ENCODE data around the gene M1AP. TPM values are rescaled to one million over a fixed set of nuclear protein-coding genes. Genes with fewer than 3 reads are reported as not detected.

M1AP gene
- total and polyA plus RNA-seq, 9 of the 15 experiments (the other 6 are each of a cell fraction or from before 2014, with no cell fraction given), result 0.06 to 0.33 (median 0.11) TPM; not detected in 4

DNA sequence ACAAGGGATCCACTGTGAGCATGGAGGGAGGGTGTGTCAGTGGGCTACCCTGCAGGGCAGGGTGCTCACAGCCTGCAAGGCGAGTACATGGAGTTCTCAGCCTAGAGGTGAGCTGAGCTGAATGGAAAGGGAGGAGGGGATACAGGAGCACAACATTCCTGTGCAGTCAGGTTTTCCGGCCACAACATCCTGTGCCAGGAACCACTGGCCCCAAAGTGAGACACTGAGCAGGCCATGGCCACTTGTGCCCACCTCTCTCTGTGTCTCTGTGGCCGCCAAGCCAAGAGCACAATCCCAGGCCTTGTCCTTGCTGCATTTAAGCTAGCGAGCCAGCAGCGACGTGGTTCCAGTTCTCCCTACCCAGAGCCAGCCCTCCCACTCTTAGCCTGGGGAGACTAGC, 87.5 kb downstream of the M1AP start:
- H3K27me3 ChIP-seq (ENCODE audit: control insufficient read depth in 2 of 2, insufficient read depth in 2 of 2, low read length in 2 of 2), result peaks cover 0 to 16% of the 10 kb centered on the region in 2 experiments; a peak in 3 of 5 replicates
- TF ChIP-seq TAF1 (IDR thresholded peaks at IDR 0.05; ENCODE audit: control insufficient read depth, extremely low read depth, insufficient read depth, low read length, severe bottlenecking) (no peak), SREBF2 (CRISPR knock-in tag; IDR thresholded peaks at IDR 0.05) (no peak), SP1 (CRISPR knock-in tag; IDR thresholded peaks at IDR 0.05) (no peak), ZFP36 (IDR thresholded peaks at IDR 0.05; ENCODE audit: low read depth, low read length, partially characterized antibody) (no peak), MEIS2 (IDR thresholded peaks at IDR 0.05; ENCODE audit: partially characterized antibody) (no peak)
- TF ChIP-seq, protein P1, sequence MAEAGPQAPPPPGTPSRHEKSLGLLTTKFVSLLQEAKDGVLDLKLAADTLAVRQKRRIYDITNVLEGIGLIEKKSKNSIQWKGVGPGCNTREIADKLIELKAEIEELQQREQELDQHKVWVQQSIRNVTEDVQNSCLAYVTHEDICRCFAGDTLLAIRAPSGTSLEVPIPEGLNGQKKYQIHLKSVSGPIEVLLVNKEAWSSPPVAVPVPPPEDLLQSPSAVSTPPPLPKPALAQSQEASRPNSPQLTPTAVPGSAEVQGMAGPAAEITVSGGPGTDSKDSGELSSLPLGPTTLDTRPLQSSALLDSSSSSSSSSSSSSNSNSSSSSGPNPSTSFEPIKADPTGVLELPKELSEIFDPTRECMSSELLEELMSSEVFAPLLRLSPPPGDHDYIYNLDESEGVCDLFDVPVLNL (CRISPR knock-in tag; IDR thresholded peaks at IDR 0.05; ENCODE audit: low read depth), result no peak
- TF ChIP-seq, protein P2, sequence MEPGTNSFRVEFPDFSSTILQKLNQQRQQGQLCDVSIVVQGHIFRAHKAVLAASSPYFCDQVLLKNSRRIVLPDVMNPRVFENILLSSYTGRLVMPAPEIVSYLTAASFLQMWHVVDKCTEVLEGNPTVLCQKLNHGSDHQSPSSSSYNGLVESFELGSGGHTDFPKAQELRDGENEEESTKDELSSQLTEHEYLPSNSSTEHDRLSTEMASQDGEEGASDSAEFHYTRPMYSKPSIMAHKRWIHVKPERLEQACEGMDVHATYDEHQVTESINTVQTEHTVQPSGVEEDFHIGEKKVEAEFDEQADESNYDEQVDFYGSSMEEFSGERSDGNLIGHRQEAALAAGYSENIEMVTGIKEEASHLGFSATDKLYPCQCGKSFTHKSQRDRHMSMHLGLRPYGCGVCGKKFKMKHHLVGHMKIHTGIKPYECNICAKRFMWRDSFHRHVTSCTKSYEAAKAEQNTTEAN (CRISPR knock-in tag; IDR thresholded peaks at IDR 0.05), result no peak
- TF ChIP-seq, protein P3, sequence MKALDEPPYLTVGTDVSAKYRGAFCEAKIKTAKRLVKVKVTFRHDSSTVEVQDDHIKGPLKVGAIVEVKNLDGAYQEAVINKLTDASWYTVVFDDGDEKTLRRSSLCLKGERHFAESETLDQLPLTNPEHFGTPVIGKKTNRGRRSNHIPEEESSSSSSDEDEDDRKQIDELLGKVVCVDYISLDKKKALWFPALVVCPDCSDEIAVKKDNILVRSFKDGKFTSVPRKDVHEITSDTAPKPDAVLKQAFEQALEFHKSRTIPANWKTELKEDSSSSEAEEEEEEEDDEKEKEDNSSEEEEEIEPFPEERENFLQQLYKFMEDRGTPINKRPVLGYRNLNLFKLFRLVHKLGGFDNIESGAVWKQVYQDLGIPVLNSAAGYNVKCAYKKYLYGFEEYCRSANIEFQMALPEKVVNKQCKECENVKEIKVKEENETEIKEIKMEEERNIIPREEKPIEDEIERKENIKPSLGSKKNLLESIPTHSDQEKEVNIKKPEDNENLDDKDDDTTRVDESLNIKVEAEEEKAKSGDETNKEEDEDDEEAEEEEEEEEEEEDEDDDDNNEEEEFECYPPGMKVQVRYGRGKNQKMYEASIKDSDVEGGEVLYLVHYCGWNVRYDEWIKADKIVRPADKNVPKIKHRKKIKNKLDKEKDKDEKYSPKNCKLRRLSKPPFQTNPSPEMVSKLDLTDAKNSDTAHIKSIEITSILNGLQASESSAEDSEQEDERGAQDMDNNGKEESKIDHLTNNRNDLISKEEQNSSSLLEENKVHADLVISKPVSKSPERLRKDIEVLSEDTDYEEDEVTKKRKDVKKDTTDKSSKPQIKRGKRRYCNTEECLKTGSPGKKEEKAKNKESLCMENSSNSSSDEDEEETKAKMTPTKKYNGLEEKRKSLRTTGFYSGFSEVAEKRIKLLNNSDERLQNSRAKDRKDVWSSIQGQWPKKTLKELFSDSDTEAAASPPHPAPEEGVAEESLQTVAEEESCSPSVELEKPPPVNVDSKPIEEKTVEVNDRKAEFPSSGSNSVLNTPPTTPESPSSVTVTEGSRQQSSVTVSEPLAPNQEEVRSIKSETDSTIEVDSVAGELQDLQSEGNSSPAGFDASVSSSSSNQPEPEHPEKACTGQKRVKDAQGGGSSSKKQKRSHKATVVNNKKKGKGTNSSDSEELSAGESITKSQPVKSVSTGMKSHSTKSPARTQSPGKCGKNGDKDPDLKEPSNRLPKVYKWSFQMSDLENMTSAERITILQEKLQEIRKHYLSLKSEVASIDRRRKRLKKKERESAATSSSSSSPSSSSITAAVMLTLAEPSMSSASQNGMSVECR (CRISPR knock-in tag; IDR thresholded peaks at IDR 0.05), result no peak

More for the DNA sequence above, 87.5 kb downstream of the M1AP start:
- no peak overlapping the region for H3K4me3 ChIP-seq
- WGBS (ENCODE audit: insufficient coverage, low coverage, missing lambda C conversion rate), result 29% methylated on average over 6 of the region's 6 CpGs
- intact Hi-C loops (cut with micrococcal nuclease) (no loop called here), in situ Hi-C loops (cut with MboI) (no loop called here)
- peaks cover 13 to 20% of the 10 kb centered on the region in 2 experiments; a peak in 4 of 5 replicates for H3K4me1 ChIP-seq (replicated peaks in 1 of 2; ENCODE audit: control insufficient read depth in 2 of 2, insufficient read depth in 2 of 2, low read length in 2 of 2)
- no peaks in the 10 kb centered on the region for H4K20me1 ChIP-seq (replicated peaks; ENCODE audit: control insufficient read depth, insufficient read depth, low read length)
- CTCF ChIA-PET (ENCODE audit: low intra/inter-chr PET ratio), result no interaction called here
- POLR2A ChIA-PET, result interaction anchor here (0.5 to 0.6 kb wide), 2 partner anchors 12 to 1192 kb away, joined by 3 read pairs; no protein-coding TSS in a partner anchor
- ATAC-seq (no peak), DNase-seq (ENCODE audit: extremely low read depth in 1 of 4, low spot score in 3 of 4) (no peak), FAIRE-seq (no peak)
- no TSS peak for BruUV-seq (replicated peaks)
- peaks cover 5% of the 10 kb centered on the region; the same call in 2 of the 3 replicates for H3K79me2 ChIP-seq (ENCODE audit: control insufficient read depth, insufficient read depth, low read length)
- H3K9me3 ChIP-seq (replicated peaks; ENCODE audit: control insufficient read depth, insufficient read depth, low read depth, low read length), result no peaks in the 10 kb centered on the region
- no peak overlapping the region for H3K4me2 ChIP-seq (ENCODE audit: insufficient read depth, low read length)
- no peaks in the 10 kb centered on the region for H3K9me1 ChIP-seq (ENCODE audit: control insufficient read depth, insufficient read depth, low read length)
- H3K9ac ChIP-seq (ENCODE audit: insufficient read depth in 1 of 2, low read depth in 2 of 2, low read length in 2 of 2), result peak overlapping the region in 1 of 2 experiments; percentile 81; a peak in 2 of 4 replicates
- H3K36me3 ChIP-seq (ENCODE audit: control insufficient read depth, insufficient read depth, low read length), result peaks cover 17% of the 10 kb centered on the region; the same call in 1 of the 3 replicates
- no peak overlapping the region for H3K27ac ChIP-seq (ENCODE audit: extremely low read depth, low read depth, low read length)
- H2AFZ ChIP-seq (ENCODE audit: low read depth, low read length), result no peak overlapping the region
